WERI-Rb-1 (cell line): ENCODE measurements around the gene U2AF1L4.
"Not testable (repeated sequence)": the region's sequence is repeated elsewhere in the genome, so short reads cannot be mapped to it uniquely, and the experiment has no call there.

Experiments
- DNase-seq: peaks from one replicate; pipeline ENCODE4 v3.0.0-alpha.2; 2020
- H3K27ac ChIP-seq: fragments of 250-450 bp; sonication (Bioruptor Pico); 2 replicates; pipeline ENCODE4 v1.5.1; 2020; ENCODE audit warnings: mild to moderate bottlenecking, moderate library complexity
- H3K27me3 ChIP-seq: fragments of 250-450 bp; sonication (Bioruptor Pico); 2 replicates; pipeline ENCODE4 v1.5.1; 2021; ENCODE audit warnings: mild to moderate bottlenecking, low read depth, moderate library complexity; ENCODE audit not compliant: insufficient read depth, severe bottlenecking
- H3K36me3 ChIP-seq: fragments of 250-450 bp; sonication (Bioruptor Pico); 2 replicates; pipeline ENCODE4 v1.5.1; 2020; ENCODE audit warnings: mild to moderate bottlenecking, moderate library complexity
- H3K4me3 ChIP-seq: 2 replicates; pipeline ENCODE4 v1.5.1; 2011; ENCODE audit warnings: low read depth, mild to moderate bottlenecking, control low read depth, low read length
- H3K9me3 ChIP-seq: fragments of 250-450 bp; sonication (Bioruptor Pico); 2 replicates; pipeline ENCODE4 v1.5.1; 2021; ENCODE audit warnings: mild to moderate bottlenecking, moderate library complexity; ENCODE audit not compliant: severe bottlenecking
- TF ChIP-seq, protein P1 (sequence below): IDR thresholded peaks from 2 replicates; pipeline ENCODE4 v1.5.1; 2011; ENCODE audit warnings: low read depth, mild to moderate bottlenecking, control low read depth, inconsistent platforms, low read length

U2AF1L4 gene

DNA sequence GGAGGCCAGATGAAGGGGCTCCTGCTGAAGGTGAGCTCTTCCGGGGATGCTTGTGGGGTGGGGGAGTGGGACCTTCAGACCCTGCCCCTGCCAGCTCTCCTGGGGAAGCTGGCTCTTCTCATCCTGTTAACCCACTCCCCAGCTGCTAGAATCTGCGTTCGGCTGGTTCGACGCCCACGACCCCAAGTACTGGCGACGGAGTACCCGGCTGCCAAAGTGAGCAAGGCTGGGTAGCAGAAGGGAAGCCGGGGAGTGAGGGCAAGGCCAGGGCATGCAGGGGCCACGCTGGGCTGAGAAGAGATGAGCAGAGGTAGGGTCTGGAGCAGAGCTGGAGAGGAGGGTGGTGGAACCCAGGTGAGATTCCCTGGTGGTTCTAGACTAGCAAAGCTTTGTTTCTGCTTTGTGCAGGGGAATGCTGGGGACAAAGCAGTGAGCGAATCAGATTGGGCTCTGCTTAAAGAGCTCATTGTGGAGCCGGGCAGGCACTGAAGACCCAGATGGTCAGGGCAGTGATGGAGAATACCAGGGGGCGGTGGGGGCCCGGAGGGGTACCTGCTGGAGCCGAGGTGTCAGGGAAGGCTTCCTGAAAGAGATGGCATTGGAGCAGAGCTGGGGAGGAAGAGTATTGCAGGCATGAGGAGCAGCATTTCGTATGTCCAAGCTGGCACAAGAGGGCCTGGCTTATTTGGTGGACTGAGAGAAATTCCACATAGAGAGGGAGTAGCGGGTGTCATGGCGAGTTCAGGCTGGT lies 17.1 kb downstream of the U2AF1L4 start:
- no peak overlapping the region for H3K4me3 ChIP-seq
- H3K27me3 ChIP-seq: no peaks in the 10 kb centered on the region
- DNase-seq: no peak
- no peak overlapping the region for H3K27ac ChIP-seq
- no peaks in the 10 kb centered on the region for H3K9me3 ChIP-seq
- H3K36me3 ChIP-seq: peaks cover 95% of the 10 kb centered on the region
- TF ChIP-seq, protein P1, sequence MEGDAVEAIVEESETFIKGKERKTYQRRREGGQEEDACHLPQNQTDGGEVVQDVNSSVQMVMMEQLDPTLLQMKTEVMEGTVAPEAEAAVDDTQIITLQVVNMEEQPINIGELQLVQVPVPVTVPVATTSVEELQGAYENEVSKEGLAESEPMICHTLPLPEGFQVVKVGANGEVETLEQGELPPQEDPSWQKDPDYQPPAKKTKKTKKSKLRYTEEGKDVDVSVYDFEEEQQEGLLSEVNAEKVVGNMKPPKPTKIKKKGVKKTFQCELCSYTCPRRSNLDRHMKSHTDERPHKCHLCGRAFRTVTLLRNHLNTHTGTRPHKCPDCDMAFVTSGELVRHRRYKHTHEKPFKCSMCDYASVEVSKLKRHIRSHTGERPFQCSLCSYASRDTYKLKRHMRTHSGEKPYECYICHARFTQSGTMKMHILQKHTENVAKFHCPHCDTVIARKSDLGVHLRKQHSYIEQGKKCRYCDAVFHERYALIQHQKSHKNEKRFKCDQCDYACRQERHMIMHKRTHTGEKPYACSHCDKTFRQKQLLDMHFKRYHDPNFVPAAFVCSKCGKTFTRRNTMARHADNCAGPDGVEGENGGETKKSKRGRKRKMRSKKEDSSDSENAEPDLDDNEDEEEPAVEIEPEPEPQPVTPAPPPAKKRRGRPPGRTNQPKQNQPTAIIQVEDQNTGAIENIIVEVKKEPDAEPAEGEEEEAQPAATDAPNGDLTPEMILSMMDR: no peak

DNA sequence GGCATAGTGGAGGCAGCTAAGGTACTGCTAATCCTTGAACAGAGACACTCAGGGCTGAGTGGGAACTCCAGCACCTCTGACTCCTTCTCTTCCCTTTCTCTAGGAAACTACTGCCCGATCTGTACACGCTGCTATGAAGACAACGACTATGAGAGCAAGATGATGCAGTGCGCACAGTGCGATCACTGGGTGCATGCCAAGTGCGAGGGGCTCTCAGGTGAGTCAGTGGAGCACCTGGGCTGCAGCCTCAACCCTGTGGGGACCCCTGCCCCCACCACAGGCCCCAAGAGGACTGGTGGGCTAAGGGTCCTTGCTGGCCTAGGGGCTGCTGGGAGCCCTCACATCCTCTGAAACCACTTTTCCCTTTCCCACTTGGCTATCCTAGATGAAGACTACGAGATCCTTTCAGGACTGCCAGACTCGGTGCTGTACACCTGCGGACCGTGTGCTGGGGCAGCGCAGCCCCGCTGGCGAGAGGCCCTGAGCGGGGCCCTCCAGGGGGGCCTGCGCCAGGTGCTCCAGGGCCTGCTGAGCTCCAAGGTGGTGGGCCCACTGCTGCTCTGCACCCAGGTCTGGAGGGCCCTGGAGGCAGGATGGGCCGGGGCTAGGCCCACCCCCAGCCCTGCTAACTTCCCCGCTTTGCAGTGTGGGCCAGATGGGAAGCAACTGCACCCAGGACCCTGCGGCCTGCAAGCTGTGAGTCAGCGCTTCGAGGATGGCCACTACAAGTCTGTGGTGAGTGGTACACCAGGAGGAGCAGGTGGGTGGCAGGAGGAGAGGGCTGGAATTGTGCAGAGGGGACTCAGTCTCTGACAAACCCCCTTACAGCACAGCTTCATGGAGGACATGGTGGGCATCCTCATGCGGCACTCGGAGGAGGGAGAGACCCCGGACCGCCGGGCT lies 17.9 kb downstream of the U2AF1L4 start:
- TF ChIP-seq, protein P1: no peak
- H3K9me3 ChIP-seq: no peaks in the 10 kb centered on the region
- no peak overlapping the region for H3K4me3 ChIP-seq
- no peaks in the 10 kb centered on the region for H3K27me3 ChIP-seq
- H3K27ac ChIP-seq: no peak overlapping the region
- DNase-seq: no peak
- H3K36me3 ChIP-seq: peaks cover 97% of the 10 kb centered on the region

DNA sequence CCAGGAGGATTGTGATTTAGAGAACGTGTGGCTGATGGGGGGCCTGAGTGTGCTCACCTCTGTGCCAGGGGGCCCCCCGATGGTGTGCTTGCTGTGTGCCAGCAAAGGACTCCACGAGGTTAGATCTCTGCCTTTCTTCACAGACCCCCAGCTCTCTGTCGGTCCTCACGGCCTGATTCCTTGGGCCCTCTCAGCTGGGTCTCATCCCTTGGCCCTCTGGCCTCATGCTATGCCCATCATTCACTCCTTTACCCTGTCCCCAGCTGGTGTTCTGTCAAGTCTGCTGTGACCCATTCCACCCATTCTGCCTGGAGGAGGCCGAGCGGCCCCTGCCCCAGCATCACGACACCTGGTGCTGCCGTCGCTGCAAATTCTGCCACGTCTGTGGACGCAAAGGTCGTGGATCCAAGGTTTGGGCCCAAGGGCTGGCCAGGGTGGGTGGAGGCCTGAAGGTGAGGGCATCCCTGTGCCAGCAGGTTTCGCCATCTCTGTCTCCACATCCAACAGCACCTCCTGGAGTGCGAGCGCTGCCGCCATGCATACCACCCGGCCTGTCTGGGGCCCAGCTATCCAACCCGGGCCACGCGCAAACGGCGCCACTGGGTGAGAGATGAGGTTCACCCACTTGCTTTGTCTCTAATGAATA lies 19.9 kb downstream of the U2AF1L4 start:
- TF ChIP-seq, protein P1: no peak
- H3K36me3 ChIP-seq: peaks cover 90% of the 10 kb centered on the region
- no peak for DNase-seq

DNA sequence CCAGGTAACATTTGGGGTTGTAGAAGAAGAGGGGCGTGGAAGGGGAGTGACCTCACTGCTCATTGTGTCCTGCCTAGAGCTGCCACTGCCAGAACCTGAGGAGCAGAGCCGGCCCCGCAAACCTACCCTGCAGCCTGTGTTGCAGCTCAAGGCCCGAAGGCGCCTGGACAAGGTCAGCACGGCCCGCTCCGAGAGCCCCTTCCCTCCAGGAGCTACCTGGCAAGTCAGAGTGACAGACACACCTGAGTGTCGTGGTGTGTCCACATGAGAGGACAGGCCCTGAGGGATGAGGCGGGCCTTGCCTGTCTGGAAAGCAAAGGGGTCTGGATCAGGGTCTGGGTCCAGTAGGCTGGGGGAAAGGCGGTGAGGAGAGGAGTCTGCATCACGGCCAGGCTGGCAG lies 20.7 kb downstream of the U2AF1L4 start:
- TF ChIP-seq, protein P1: no peak
- Histone ChIP-seq H3K9me3 (no peaks in the 10 kb centered on the region), H3K36me3 (peaks cover 91% of the 10 kb centered on the region), H3K27me3 (no peaks in the 10 kb centered on the region), H3K27ac (no peak overlapping the region), H3K4me3 (no peak overlapping the region)
- DNase-seq: no peak

More for the DNA sequence above, 19.9 kb downstream of the U2AF1L4 start:
- no peak overlapping the region for H3K4me3 ChIP-seq
- no peak overlapping the region for H3K27ac ChIP-seq
- H3K27me3 ChIP-seq: no peaks in the 10 kb centered on the region
- no peaks in the 10 kb centered on the region for H3K9me3 ChIP-seq

DNA sequence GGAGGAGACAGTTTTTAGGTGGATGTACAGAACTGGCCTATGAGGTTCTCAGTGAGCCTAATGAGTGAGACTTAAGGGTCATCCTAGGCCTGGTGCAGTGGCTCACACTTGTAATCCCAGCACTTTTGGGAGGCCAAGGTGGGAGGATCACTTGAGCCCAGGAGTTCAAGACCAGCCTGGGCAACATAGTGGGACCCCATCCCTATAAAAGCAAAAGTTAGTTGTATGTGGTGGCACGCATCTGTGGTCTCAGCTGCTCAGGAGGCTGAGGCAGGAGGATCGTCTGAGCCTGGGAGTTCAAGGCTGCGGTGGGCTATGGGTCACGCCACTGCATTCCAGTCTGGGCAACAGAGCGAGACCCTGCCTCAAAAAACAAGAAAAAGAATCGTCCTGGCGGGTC lies 21.1 kb downstream of the U2AF1L4 start:
- not testable (repeated sequence) for H3K27ac ChIP-seq, DNase-seq, H3K27me3 ChIP-seq, H3K9me3 ChIP-seq, H3K4me3 ChIP-seq
- peaks cover 89% of the 10 kb centered on the region for H3K36me3 ChIP-seq

DNA sequence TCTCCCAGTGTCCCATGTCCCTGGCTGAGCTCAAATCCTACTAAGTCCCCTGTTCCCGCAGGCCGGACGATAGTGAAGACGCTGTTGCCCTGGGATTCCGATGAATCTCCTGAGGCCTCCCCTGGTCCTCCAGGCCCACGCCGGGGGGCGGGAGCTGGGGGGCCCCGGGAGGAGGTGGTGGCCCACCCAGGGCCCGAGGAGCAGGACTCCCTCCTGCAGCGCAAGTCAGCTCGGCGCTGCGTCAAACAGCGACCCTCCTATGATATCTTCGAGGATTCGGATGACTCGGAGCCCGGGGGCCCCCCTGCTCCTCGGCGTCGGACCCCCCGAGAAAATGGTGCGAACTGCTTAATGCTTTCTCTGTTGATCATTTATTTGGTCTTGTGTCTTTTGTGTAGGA lies 21.5 kb downstream of the U2AF1L4 start:
- no peak for DNase-seq
- H3K27ac ChIP-seq: no peak overlapping the region
- TF ChIP-seq, protein P1: no peak
- H3K9me3 ChIP-seq: no peaks in the 10 kb centered on the region
- H3K27me3 ChIP-seq: no peaks in the 10 kb centered on the region
- peaks cover 85% of the 10 kb centered on the region for H3K36me3 ChIP-seq
- no peak overlapping the region for H3K4me3 ChIP-seq
